GM19452 (cell line): Measurements from ENCODE around the gene LRIG1.

Experiments used
- ATAC-seq: cut with Tn5 transposase; IDR thresholded peaks from one replicate; pipeline ENCODE4 v1.9.1; 2021; ENCODE audit not compliant: unreplicated experiment

Gene LRIG1

DNA sequence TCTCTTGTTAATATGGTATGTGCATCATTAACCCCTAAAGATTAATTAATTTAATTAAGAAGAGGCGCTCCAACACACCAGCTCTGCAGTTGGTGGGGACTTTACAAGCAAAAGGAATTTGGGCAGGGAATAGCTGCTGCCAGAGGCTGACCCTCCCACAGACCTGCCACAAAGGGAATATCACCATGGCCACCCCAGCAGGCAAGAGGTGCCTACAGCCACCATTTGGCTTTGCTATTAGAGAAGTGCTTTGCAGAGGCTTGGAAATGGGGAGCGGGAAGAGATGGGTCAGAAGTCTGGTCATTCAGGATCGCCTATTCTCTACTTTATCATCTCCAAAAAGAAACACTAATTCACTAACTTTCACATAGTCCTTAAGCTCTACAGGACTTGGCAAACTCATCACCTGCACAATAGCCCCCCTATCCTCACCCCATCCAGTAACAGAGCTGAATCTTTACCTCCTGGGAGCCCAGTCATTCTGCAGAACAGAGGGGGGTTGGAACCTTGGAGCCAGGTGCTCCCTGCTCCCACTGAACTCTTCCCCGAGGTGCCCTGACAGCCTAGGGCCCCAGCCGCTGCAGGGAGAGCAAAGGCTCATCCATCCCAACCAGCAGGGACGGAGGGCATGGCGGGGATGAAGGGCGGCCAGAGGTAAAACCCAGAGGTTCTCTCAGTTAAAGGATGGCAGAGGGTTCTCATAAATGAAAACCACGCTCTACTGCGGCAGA lies 29.7 kb downstream of the LRIG1 start:
- ATAC-seq = no peak

DNA sequence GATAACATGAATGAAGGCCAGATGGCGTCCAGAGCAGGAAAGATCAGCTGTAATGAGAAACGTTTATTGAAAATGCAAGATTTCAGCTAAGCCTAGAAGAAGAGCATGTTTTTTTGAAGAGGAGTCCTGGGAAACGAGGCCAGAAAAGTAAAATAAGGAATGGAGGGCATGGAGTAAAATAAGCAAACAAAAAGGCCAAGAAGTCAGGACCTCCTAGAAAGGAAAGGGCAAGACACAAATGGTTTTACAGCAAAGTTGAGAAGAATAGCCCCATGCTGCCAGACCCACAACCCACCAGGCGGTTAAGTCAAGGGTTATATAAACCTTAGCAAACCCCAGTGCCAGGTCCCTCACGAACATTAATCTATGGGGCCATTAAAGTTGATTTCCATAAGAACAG lies 30.5 kb downstream of the LRIG1 start:
- ATAC-seq = no peak

DNA sequence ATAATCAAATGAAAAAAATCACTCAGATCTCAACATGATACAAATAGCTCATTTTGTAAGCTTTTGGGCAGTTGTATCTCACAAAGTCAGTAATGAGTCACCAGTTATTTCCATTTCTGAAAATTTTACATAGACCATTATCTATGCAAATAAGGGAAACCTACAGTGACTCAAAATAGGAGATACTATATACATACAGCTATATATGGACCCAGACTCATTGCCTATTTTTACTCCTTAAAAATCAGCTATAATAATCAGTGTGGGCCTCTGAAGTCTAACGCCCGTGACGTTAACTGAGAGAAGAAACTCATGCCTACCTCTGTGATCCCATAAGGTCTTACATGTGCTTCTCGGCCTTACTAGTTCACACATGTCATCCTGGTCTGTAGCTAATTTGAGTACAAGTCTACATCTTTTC lies 31.6 kb downstream of the LRIG1 start:
- peak; percentile 59 for ATAC-seq

DNA sequence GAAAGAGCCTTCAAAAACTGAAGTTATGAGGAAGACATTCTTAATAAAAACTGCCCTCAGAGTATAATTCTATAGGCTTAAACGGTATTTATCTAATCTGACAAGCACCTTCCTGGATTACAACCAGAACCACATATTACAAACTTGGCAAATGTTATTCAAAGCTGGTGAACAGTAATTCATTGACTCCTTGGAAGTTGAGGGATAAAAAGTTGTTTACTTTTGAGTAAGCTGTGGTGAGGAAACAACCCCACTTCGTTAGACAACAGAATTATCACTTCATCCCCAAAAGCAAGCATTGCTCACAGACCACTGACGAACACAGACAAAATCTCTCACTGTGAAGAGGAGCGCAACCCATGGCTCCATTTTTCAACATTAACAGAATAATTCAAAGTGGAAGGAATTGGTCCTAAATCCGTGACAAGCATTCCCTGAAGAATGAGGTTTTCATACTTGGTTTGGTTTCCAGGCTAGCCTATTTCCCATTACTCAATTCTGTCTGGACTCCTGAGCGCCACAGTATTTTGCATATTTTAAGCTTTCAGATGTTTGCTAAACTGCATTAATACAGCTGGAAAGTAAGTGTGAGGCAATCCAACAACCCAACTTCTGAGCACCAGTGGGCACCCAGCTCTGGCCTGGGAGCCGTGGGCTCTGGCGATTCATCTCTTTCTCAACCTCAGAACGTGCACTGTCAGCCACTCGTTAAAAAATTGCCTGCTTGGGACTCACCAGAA lies 32.7 kb downstream of the LRIG1 start:
- no peak for ATAC-seq

DNA sequence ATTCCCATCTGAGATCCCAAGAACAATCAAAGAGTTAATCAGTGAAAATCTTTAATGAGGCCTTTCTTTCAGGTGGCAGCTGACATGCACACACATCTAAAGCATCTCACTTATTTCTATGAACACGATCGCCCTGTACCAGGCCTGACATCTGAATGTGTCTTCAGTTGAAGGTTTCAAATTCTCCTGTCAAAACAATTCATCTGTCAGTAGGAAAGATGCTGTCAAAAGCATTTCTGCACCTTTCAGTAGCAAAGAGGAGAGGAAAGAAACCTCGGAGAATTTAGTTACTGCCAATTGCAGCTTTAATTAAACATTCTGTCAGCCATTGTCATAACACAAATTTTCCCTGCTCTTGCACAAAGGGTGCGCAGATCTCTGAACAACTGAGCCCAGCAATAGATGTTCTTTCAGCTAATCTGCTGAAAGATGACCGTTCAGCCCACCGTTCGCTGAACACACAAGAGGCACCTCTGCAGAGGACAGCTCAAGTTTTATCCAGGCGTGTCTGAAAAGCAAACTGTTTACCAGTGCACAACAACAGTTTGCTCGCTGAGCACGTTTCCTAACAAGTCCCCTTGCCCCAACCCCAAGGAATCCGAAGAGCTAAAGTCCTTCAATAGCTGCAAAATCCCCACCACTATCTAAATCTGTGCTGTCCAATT lies 34.1 kb downstream of the LRIG1 start:
- no peak for ATAC-seq

DNA sequence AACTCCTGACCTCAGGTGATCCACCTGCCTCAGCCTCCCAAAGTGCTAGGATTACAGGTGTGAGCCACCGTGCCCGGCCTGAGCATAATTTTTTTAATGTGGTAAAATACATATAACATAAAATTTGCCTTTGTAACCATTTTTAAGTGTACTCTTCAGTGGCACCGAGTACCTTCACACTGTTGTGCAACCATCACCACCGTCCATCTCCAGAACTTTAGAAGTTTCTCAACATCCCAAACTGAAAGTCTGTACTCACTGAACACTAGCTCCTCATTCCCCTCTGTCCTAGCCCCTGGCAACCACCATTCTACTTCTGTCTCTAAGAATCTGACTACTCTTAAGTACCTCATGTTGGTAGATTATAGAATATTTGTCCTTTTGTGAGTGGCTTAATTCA lies 35.2 kb downstream of the LRIG1 start:
- no peak for ATAC-seq

DNA sequence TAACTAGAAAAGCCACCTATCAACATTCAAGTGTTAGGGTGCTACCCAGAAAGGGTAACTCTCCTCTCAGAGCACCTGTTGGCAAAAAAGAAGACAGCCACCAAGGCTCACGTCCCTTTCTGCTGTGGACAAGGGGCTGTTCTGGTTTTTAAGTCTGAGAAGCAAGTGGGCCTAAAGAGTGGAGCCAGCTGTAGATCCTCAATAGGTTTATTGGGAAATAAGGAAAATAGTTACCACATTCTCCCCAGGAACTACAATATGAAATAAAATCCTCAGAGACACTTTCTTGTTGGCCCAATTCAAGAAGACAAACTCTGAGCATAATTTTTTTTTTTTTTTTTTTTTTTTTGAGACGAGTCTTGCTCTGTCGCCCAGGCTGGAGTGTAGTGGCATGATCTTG lies 35.8 kb downstream of the LRIG1 start:
- no peak for ATAC-seq

DNA sequence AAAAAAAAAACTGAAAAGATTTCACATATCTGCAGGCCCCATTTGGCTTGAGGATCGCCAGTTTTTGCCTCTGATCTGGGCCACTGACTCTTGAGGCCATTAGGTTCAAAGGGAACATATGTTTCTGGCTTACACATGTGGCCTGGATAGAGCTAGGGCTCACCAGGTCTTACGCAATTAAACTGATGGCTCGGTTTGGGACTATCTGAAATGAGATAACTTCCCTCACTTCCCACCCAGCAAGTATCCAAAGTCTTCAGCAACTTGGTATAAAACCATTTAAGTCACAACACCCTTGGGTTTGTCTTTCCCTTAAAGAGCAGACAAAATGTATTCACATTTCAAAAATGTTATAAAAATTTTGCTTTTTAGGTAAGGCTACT lies 36.3 kb downstream of the LRIG1 start:
- no peak for ATAC-seq

DNA sequence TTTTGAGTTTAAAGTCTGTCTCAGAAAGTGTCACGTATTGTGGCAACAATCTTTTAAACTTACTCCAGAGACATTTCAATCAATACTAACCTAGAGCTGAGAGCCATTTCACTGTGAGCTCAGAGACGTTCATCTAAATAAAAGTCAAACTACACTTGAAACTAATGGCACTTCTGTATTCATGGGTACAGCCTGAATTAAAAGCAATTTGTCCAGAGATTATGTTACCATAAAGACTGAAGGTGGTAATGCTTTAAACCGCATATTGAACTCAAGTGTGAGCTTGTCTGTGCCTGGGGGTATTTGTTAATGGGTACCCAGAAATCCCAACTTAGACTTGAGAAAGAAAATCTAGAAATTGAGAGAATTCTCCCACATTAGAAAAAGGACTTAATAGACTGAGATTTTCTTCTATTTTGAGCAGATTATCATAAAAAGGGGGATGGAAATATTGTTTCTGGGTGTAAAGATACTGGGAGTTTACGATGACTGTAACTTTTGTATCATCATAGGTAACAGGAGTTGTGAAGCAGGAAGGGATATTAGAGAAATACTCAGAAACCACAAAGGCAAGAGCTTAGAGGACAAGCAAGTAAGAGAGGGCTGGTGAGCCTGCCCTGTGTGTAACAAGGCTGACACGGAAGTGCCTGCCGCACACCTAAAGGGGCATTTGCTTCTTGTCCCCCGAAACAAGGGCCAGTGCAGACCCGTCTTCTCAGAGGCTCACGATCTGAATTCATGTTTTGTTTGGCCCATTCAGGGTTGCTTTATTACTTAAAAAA lies 36.9 kb downstream of the LRIG1 start:
- no peak for ATAC-seq

DNA sequence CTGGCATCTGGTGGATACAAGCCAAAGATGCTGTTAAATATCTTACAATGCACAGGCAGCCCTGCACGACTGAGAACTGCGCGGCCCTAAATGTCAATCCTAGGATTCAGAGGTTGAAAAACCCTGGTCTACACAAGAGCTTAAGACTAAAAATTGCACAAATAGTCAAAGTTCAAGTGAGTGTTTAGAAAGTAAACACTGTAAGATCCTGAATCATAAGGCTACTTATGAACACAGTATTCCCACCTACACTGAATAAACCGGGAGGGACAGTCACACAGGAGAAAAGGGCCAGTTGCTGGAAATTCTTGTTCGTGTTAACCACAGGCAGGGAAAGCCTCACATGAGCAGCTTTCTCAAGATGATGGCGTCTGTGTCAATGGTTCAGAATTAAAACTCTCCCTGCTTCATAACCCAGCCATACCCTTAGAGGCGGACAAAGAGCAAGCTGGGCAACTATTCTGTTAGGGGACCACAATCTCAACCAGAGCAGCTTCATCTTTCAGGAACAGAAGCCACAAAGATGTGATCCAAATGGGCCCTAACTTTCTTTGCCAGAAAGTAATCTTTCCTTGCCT lies 37.7 kb downstream of the LRIG1 start:
- ATAC-seq = no peak

DNA sequence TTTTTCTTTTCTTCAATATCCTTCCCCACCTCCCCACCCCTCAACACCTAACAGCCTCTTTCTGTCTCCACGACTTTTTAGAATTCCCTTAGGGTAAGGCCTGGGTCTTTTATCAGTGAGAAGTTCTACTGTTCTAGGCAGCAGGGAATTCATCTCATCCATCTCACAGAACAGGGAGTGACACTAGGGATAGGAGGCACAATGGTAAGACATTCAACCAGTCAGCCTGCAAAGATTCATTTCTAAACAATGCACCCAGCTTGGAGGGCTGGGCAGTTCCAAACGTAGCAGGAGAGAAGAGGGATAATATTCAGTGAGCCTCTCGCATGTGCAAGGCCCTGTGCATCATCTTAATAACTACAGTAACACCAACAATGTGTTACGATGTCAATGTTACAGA lies 43.6 kb downstream of the LRIG1 start:
- ATAC-seq = no peak

DNA sequence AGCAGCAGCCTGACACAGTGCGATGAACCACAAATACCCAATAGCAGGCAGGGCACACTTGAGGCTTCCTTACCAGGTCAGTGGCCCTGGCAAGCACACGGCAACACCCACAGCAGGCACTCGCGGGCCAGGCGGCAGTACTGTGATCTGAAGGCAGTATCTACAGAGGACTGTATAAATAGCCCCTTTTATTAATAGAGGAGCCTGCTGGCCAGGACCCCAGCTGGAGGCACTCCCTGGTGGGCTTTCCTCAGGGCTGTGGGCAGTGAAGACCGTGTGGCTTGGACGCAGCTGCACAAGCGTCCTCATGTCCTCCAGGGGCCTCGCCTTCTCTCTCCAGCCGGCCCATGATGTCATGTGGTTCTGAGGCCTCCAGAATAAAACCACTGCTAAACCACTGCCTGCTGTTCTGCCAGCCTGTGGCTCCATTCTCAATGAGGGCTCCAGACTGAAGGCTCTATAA lies 44.1 kb downstream of the LRIG1 start:
- no peak for ATAC-seq

DNA sequence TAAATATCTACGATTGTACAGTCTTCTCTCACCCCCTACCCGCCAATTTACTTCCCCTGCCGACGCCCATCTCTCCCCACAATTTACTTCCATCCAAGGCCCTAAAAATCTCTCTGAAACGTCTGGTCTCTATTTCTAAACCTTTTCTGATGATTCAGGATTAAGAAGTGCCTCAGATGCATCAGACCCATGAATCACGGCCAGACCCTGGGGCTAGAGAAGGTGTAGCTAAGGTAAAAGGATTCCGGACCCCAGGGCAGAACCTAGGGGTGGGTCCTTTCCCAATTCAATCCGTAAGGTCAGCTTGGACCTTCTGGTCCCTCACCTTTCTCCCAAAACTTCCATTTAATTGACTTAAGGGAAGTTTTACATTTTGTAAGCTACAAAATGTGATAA lies 46.4 kb downstream of the LRIG1 start:
- no peak for ATAC-seq

DNA sequence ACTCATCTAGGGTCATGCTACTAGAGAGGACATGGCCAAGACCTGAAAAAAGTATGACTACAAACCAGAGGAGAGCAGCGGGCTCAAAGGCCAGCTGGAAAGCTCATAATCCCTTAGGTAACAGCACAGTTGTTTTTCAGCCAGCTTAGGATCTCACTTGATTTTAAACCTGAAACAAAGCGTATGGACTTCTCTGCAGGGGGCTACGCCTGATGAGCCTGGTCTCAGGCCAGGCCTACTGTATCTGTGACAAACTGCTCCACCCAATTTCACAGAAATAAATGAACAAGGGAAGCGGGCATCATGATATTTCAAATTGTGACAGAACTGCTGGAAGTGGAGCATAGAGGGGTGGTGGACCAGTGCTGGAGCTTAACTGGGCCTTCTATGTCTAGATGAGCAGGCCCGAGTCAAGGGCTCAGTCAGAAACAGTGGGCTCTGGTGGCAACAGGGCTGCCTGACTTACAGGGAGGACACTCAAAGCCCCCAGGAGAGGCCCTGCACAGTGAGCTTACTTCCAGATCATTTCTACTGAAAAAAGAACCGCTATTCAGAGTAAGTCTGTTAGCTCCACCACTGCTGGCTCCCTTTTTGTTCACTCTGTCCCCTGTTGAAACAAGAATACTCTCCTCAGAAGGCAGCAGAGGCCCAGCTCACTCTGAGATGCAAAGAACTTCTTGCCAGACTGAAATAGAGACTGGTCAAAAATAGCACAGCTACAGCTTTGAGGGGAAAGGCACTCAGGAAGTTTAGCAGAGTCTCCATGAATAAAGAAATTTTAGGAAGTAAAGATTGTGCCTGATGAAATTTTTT lies 47.0 kb downstream of the LRIG1 start:
- ATAC-seq = no peak

DNA sequence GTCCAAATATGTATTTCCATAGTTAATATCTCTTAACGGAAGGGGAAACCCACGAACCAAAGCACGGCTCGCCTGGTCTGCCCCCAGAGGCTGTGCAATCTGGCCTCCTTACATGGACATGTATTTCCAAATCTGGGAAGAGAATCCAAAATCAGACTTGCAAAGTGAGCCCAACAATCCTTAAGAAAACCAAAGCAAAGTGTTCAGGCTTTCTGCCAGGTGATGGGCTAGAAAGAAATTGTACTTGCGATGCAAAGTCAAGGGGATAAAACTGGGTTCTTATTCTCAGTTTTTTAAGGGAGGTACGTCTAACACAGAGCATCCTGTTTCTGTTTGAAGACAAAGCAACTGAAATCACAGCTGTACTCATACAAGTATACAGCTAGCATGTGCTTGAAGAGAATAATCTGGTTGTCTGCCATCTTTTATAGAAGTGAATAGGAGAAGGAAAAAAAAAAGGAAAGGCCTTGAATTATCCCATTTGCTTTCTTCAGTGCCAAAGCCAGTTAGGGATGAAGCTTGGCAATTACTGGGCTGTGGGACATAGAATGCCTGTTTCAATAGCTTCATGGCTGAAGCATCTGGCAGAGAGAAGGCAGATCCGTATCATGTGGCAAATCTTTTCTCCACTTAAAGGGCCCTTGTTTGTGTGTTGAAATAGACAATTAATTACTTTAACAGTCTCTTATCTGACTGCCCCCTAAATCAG lies 48.4 kb downstream of the LRIG1 start:
- no peak for ATAC-seq

DNA sequence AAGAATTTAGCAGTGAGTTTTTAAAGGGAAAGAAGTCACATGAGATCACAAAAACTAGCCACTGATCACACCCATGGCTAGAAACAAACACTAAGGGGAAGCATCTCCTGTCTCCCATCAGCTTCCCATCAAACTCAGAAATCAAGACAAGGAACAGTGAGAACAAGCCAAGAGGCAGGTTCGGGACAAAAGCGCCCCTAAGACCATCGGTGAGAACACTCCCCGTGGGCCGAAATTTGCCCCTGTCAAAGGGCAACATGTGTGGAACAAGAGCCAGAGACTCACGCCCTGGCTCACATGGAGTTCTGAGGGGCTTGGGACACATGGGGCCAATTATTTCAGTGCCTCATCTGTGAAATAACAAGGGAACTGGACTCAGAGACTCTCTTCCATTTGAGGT lies 49.1 kb downstream of the LRIG1 start:
- no peak for ATAC-seq

DNA sequence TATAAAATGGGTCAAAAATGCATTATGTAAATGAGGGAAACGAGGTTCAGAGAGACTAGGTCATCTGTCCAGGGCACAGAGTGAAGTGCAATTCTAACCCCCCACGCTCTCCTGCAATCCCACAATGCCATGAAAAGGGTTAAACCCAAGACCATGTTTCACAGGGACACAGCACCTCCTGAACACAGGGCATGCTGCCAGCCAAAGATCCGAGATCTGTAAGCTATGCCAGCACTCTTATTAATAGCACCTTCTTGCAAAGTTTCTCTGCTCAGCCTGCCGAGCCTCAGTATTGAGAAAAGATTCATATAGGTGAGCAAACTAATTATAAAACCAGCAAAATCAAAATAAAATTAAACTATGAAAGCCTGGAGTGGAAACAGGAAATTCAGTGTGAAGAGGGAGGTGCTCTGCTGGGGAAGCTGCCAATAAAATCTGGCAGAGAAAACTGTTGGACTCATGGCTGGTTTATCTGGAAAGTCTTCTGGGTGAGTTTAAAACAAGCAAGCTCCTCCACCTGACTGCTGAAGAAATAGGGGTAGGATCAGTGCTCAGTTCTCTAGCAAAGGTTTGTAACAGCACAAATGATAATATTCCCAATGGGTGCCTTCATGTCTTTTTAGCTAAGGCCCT lies 50.3 kb downstream of the LRIG1 start:
- ATAC-seq = no peak

DNA sequence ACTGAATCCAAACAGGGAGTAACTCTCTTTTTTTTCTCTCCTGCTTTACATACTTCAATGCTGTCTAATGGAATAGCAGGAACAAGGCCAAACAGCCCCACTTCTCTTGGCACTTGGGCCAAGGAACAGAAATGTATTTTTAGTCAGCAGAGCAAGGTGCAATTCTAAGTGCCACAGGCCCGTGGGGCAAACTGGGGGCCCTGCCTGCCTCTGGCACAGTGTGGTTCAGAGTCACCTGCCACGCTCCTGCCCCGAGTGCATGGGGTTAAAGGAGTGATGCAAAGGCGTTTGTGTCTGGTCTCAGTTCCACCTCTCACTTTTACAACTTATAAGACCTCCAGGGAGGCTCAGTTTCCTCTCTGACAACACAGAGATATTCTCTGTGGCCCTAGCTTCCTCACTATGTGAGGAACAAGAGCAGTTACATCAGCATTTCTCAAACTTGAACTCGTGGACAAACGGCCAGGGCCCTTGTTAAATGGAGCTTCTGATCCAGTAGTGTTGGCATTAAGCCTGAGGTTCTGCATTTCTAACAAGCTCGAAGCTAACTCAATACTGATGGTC lies 51.3 kb downstream of the LRIG1 start:
- no peak for ATAC-seq

DNA sequence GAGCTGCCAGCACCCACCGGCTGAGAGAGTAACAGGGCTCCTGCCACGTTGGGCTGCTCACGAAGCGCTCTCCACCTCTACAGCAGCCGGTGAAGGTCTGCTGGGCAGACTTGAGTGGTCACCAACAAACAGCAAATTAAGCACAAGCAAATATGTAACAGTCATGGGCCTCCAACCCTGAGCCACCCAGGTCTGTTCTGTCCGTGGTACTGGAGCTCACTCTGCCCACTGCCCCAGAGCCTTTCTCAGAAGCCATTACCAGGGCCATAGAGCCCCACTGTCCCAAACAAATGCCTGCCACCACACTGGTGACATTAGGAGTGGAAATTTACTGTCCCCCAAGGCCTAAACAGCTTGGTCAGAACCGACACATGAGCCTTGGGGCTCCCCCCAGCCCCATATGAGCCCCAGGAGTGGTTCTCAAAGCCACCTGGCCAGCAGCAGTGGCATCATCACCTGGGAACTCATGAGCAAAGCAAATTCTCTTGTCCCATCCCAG lies 56.6 kb downstream of the LRIG1 start:
- no peak for ATAC-seq
